OCI-LY7 (cell line): Measurements from ENCODE around the gene TOX3.

Source experiments
- EZH2phosphoT487 ChIP-seq: fragments of 200-600 bp; sonication (generic); IDR thresholded peaks from 2 replicates; pipeline ENCODE4 v1.6.1; 2018; ENCODE audit warnings: low read depth, borderline replicate concordance, mild to moderate bottlenecking, mixed run types, antibody characterized with exemption, low read length, moderate library complexity, mixed read lengths
- TF ChIP-seq, protein P1 (sequence below): fragments of 200-600 bp; sonication (generic); conservative IDR thresholded peaks from 2 replicates; pipeline ENCODE4 v1.5.1; 2014; ENCODE audit warnings: mild to moderate bottlenecking, antibody characterized with exemption, low read length, moderate library complexity, mixed read lengths

DNA sequence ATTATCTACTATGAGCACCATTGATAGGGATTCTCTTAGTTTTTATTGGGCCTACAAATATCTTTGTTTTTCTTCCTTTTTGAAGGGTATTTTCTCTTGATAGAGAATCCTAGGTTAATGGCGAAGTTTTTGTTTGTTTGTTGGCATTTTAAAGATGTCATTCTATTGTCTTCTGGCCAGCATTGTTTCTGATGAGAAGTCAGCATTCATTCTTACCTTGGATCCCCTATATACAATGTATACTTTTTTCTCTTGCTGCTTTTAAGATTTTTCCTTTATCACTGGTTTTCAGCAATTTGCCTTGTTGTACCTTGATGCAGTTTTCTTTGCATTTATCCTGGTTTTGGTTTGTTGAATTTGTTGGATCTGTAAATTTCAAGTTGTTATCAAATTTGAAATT is 130.1 kb downstream of the TOX3 start:
- TF ChIP-seq, protein P1, sequence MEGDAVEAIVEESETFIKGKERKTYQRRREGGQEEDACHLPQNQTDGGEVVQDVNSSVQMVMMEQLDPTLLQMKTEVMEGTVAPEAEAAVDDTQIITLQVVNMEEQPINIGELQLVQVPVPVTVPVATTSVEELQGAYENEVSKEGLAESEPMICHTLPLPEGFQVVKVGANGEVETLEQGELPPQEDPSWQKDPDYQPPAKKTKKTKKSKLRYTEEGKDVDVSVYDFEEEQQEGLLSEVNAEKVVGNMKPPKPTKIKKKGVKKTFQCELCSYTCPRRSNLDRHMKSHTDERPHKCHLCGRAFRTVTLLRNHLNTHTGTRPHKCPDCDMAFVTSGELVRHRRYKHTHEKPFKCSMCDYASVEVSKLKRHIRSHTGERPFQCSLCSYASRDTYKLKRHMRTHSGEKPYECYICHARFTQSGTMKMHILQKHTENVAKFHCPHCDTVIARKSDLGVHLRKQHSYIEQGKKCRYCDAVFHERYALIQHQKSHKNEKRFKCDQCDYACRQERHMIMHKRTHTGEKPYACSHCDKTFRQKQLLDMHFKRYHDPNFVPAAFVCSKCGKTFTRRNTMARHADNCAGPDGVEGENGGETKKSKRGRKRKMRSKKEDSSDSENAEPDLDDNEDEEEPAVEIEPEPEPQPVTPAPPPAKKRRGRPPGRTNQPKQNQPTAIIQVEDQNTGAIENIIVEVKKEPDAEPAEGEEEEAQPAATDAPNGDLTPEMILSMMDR: no peak
- TF ChIP-seq EZH2phosphoT487: no peak
